ENCODE data around the gene CAVIN2.

GRCh38 chr2:191840921-191841320 lies 6.0 kb downstream of the CAVIN2 start:
- no peak for TF ChIP-seq CTCF (conservative IDR thresholded peaks at IDR 0.05; ENCODE audit: low read length)
- no peak for TF ChIP-seq EZH2phosphoT487 (IDR thresholded peaks at IDR 0.05; ENCODE audit: borderline replicate concordance)
